GM12873 (cell line): Measurements from ENCODE around the gene KCNA5.

ENCODE experiments used
- TF ChIP-seq, protein P1 (sequence below): IDR thresholded peaks from 2 replicates; pipeline ENCODE4 v1.5.1; 2012; ENCODE audit warnings: low read depth, mild to moderate bottlenecking, moderate library complexity, low read length, control low read depth; ENCODE audit not compliant: insufficient read depth; ENCODE audit errors: missing control alignments

The KCNA5 gene

DNA sequence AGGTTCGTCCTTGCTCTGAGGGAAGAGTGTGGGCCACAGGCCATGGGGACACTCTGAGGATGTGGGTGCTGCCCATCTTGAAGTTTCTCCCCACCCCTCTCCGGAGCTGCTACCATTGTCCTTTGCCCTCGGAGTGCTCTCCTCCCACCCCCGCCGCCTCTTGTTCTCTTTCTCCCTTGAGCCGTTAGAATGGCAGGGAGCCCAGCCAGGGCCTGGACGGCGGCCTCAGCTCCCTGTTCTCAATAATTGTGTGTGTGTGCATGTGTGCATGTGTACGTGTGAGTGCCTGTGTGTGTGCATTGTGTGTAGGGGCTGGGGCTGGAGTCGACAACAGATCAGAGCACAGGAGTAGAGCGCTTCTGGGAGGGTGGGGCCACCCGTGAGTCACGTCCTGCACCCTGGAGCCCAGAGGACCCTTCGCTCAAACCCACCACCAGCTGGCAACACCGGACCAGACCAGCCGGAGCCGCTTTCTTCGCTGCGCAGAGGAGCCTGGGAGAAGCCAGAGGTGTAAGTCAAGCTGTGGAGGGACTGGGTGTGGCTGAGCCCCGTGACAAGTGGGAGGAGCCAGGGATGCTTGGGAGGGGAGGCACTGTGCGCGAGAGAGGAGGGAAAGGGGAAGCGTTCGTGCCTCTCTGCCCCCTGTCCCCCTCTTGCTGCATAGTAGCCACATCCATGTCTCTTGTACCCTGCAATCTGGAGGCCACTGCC is 25.9 kb upstream of the KCNA5 start:
- TF ChIP-seq, protein P1, sequence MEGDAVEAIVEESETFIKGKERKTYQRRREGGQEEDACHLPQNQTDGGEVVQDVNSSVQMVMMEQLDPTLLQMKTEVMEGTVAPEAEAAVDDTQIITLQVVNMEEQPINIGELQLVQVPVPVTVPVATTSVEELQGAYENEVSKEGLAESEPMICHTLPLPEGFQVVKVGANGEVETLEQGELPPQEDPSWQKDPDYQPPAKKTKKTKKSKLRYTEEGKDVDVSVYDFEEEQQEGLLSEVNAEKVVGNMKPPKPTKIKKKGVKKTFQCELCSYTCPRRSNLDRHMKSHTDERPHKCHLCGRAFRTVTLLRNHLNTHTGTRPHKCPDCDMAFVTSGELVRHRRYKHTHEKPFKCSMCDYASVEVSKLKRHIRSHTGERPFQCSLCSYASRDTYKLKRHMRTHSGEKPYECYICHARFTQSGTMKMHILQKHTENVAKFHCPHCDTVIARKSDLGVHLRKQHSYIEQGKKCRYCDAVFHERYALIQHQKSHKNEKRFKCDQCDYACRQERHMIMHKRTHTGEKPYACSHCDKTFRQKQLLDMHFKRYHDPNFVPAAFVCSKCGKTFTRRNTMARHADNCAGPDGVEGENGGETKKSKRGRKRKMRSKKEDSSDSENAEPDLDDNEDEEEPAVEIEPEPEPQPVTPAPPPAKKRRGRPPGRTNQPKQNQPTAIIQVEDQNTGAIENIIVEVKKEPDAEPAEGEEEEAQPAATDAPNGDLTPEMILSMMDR: no peak

- TF ChIP-seq, protein P1: no peak
Measured at GRCh38 chr12:5018677-5019076, 25.0 kb upstream of the KCNA5 start.

DNA sequence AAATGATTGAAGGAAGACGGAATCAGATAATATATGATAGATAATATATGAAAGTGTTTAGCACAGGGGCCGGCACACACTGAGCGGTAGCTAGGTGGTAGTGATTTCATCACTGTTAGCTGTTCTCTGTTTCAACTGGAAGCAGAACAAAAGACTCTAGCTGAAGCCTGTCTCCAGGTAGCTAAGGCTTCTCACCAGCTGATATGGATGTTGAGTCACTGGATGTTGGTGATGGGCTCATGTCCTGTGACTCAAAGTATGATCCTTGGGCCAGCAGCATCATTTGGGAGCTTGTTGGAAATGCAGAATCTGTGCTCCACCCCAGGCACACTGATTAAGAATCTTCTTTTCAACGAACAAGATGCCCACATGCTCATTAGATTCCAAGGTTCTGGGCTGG is 21.7 kb upstream of the KCNA5 start:
- TF ChIP-seq, protein P1: no peak

GRCh38 chr12:5022465-5023061 is 21.1 kb upstream of the KCNA5 start:
- TF ChIP-seq, protein P1: peak; percentile 99

DNA sequence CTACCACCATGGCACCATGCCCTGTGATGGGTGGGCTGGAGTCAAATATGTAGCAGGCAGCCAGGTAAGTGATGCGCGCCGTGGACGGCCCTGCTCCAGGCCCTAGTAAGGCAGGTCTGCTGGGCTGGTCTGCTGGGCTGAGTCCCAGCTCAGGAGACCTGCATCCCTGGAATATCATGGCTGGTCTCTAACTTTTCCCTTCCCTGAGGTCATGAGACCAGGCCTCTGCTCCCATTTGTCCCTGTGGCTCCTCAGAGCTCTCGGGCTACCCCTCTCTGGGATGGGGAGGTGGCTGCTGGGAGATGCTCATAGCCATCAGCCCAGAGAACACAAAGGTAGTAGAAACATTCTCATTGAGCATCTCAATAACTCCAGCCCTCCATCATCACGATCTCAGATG is 19.8 kb upstream of the KCNA5 start:
- TF ChIP-seq, protein P1: no peak

DNA sequence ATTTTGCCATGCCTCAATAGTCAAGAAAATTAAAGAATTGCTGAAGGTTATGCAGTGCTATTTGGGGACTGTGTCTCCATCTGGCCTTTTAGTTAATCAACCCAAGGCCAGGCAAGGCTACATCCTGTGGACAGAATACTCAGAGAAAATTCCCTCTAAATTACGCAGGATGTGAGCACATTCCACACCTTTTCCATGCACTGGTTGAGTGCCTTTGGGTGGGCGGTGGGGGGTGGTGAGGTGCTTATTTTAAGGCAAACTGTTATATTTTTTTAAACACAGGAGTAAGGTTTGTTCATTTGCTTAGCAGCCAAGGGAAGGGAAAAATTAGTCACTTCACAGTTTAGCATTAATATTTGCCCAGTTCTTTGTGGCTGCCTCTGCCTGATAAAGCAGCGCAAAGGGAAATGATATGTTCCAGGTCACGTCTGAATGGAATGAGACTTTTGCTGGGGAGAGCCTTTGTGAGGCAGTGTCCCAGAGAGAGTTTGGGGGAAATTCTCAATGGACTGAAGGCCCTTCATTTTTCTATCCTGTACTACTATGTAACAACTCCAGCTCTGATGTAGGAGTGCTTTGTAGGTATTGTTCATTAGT is 17.2 kb upstream of the KCNA5 start:
- TF ChIP-seq, protein P1: no peak

- TF ChIP-seq, protein P1: no peak
Measured at GRCh38 chr12:5027046-5027821, 16.4 kb upstream of the KCNA5 start.
